Fibroblast of pulmonary artery (primary cell): ENCODE results near the gene CAPNS1.
A peak's percentile ranks its signal among the peaks of the same experiment; 100 is the strongest.

ENCODE experiments used
- DNase-seq: peaks from one replicate; pipeline ENCODE4 v3.0.0-alpha.2; 2010; ENCODE audit warnings: low read depth
- H3K4me3 ChIP-seq: replicated peaks from 2 replicates; pipeline ENCODE4 v1.5.1; 2011; ENCODE audit warnings: low read depth, mild to moderate bottlenecking, control low read depth, low read length, moderate library complexity
- CTCF ChIP-seq: IDR thresholded peaks from 2 replicates; pipeline ENCODE4 v1.5.1; 2011; ENCODE audit warnings: mild to moderate bottlenecking, control low read depth, low read length, inconsistent platforms; ENCODE audit errors: missing control alignments

The CAPNS1 gene

GRCh38 chr19:36139473-36140303, at the start of gene CAPNS1:
Gene CAPNS1 (plus strand): TSS chr19:36140066. CDS start chr19:36141012, 946 bp downstream.
- no peak for TF ChIP-seq CTCF
- H3K4me3 ChIP-seq, result peak within 1 kb of the TSS; percentile 86
- peak; percentile 96 for DNase-seq

DNA sequence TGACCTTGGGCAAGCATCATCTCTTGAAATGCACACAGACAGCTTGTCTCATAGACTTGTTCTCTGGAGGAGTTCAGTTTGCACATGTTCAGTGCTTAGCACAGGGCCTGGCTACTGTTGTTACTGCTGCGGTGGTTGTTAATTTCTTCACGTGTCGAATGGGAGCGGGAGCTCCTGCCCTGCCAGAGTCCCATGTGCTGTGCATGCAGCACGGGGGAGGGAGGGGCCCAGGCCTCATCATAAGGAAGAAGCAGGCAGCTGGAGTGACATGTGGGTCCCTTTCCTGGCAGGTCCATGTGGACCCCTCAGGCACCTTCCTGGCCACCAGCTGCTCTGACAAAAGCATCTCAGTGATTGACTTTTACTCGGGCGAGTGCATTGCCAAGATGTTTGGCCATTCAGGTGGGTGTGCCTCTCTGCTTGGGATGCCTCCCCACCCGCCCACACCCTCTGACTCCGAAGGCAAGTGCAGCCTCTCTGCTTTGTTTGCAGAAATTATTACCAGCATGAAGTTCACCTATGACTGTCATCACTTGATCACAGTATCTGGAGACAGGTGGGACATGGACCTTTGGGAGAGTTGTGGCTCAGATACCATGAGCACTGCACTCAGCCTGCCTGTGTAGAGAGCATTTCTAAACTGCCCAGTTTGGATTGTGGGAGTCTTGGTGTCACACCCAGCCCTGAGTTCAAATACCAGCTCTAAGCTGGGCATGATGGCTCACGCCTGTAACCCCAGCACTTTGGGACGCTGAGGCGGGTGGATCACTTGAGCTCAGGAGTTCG, 48.8 kb upstream of the CAPNS1 start:
- no peak for TF ChIP-seq CTCF
- DNase-seq, result no peak
- no peak overlapping the region for H3K4me3 ChIP-seq

DNA sequence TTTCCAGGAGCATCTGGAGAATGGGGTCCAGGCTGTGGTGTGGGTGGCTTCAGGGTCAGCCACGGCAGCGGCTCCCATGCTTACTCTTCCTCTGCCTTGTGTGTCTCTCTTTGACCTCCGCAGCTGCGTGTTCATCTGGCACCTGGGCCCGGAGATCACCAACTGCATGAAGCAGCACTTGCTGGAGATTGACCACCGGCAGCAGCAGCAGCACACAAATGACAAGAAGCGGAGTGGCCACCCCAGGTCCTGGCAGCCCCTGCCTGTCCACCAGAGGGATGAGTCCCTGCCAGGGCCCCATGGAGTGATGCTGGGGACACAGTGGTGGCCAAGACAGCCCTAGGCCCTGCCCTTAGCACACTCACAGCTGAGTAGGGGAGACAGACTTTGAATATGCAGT, 47.3 kb upstream of the CAPNS1 start:
- no peak for DNase-seq
- H3K4me3 ChIP-seq, result no peak overlapping the region
- TF ChIP-seq CTCF, result no peak

- DNase-seq, result no peak
- TF ChIP-seq CTCF, result no peak
- H3K4me3 ChIP-seq, result no peak overlapping the region
Measured at GRCh38 chr19:36093146-36093662, 46.7 kb upstream of the CAPNS1 start.

GRCh38 chr19:36093687-36094086, 46.2 kb upstream of the CAPNS1 start:
- TF ChIP-seq CTCF, result no peak
- DNase-seq, result peak; percentile 10
- H3K4me3 ChIP-seq, result no peak overlapping the region

DNA sequence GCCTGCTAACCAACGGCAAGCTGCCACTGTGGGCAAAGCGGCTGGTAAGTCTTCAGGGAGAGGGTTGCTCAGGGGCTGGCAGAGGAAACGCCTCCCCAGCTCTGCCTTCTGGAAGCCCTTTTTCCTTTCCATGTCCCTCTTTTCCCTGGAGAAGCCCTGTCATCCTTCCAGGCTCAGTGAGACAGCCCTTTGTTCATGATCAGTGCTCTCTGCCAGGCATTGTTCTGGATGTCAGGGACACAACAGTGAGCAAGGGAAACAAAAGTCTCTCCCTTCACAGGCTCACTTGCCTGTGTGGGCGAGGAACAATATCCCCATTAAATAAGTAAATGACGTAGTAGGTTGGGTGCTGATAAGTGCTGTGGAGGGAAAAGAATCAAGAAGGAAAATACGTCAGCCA, 42.8 kb upstream of the CAPNS1 start:
- DNase-seq, result peak; percentile 36
- TF ChIP-seq CTCF, result no peak
- no peak overlapping the region for H3K4me3 ChIP-seq
